DMS153 treated with DMSO at 0.1 percent for 48 hours (cell line): Measurements from ENCODE around the gene FLCN.
"Not testable (repeated sequence)": the region's sequence is repeated elsewhere in the genome, so short reads cannot be mapped to it uniquely, and the experiment has no call there.

Source experiments
- DNase-seq: peaks from one replicate; lab custom pipeline; 2025; ENCODE audit not compliant: unreplicated experiment; lab: John Stamatoyannopoulos, UW

FLCN gene, protein sequence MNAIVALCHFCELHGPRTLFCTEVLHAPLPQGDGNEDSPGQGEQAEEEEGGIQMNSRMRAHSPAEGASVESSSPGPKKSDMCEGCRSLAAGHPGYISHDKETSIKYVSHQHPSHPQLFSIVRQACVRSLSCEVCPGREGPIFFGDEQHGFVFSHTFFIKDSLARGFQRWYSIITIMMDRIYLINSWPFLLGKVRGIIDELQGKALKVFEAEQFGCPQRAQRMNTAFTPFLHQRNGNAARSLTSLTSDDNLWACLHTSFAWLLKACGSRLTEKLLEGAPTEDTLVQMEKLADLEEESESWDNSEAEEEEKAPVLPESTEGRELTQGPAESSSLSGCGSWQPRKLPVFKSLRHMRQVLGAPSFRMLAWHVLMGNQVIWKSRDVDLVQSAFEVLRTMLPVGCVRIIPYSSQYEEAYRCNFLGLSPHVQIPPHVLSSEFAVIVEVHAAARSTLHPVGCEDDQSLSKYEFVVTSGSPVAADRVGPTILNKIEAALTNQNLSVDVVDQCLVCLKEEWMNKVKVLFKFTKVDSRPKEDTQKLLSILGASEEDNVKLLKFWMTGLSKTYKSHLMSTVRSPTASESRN

DNA sequence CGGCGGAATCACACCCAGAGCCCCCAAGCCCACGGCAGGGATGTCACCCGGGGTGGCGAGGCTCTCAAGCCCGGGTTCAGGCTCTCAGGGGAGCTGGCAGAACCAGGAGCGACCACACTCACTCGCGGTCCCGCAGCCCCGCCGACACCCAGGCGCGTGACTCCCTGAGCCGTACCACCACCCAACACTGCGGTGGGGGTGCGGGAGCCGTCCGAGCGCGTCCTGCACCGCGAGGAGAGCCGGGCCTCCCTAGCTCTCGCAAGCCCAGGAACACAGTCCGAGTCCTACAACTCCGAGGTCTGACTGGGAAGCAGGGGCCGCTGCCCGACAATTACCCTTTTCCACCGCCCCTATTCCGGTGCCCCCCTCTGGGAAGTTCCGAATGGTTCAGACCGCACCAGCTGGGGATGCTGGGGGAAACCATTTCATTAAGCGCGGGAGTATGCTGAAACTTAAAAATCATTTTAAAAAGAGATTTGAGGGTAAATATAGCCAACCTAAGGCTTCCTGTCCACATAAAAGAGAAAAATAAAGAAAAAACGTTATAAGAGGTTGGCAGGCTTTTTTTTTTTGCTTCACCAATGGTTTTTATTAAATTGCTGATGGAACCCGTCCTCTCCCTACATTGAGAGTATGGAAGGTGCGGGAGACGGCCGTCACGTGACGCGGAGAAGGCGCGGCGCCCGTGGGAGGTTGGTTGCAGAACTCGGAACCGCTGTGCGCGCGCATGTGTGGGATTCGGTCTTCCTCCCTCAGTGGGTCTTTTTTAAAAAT is at the start of gene FLCN:
Gene FLCN, minus strand, starts transcription at position 143 of the 774 bp plus-strand sequence. CDS start 9,031 bp downstream, outside the sequence.
- peak; percentile 56 for DNase-seq

DNA sequence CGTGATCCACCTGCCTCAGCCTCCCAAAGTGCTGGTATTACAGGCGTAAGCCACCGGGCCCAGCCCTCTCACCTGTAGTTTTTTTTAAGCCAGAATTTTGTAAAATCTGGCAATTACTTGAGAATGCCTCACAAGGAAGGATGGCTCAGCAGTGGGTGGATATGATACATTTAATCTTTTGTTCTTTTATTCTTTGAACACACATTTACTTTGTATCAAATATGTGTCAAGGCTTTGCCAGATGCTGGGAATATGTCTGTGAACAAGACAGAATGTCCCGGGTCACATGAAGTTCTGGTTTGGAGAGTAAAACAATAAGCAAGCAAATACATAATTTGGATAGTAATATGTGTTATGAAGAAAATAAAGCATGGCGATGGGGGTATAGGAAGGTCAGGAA is 49.0 kb upstream of the FLCN start:
- no peak for DNase-seq

DNA sequence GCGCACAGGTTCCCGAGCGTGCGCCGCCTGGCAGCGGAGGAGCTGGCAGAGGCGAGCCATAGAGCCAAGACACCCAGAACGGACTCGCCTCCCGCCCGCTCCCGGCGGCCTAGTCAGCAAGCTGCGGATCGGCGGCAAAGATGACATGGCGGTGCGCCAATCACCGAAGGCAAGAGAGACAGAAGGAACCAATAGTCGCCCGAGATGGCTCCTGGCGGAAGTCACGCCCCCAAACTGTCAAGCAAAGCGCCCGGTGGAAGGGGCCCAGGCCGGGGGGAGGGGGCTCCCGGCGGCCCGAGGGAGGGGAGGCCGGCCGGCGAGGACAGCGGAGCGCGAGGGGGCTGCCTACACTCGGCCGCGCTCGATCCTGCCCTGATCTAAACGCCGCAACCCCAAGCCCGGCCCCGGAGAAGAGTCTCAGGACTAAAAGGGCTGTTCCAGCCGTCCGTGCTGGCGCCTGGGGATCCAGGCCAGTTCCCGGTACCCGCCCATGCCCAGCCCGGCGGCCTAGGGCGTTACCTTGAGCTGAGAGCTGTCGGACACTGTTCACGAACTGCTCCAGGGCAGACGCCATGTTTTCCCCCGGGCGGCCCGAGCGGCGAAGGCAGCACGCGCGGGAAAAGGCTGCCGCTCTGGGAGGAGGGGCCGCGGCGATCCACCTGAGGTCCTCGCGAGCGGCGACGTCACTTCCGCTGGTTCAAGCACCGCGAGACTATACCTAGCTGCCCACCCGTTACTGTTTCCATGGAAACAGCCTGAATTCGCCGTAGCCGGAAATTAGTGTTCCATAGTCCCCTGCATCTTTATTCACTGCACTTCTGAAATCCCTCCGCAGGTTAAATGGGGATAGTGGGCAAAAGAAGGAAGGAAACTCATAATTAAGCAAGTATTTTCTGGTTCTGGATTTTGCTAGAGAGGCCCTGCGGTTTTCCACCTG is 43.9 kb upstream of the FLCN start, which contains the start of gene COPS3:
Gene COPS3, minus strand, starts transcription at position 634 of the 937 bp plus-strand sequence. Its CDS starts 60 bp downstream, at position 574.
- peak; percentile 64 for DNase-seq

DNA sequence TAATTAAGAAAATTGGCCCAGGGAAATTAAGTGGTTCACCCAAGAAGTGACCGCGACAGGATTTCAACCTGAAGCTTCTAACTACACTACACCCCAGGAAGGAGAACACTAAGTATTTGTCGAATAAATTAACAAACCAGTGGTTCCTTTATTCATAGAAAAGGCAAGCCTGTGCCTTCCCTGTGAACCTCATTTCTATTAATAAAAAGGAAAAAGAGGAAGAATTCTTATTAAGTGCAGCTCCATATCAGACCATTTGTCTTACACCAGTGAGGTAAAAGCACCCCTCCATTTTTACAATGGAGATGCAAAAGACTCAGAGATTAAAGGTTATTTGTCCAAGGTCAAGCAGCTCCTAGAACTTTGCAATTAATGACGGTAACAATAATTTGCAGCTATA is 42.3 kb upstream of the FLCN start:
- no peak for DNase-seq

DNA sequence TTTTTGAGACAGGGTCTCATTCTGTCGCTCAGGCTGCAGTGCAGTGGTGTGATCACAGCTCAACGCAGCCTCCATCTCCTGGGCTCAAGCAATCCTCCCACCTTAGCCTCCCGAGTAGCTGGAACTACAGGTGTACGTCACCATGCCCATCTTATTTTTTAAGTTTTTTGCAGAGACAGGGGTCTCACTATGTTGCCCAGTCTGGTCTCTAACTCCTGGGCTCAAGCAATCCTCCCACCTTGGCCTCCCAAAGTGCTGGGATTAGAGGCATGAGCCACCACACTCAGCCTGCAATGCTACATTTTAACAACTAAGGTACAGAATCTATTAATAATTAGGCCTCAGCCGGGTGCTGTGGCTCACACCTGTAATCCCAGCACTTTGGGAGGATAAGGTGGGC is 40.5 kb upstream of the FLCN start:
- DNase-seq, result not testable (repeated sequence)

DNA sequence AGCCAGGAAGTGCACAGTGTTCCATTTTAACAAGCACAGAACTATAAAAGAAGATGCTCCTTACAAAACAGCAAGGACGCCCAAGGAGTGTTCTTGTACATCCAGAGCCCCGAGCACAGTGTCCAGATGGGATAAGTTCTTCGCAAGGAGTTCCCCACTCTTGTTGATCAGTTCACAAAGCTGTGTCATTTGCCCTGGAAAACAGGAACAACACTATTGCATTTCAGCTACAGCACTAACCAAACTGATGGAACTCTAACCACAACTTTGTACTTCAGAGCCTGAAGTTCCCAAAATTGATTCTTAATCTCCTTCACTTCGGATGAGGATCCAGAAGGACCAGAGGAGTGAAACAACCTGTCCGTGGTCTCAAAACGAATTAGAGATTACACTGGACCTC is 39.0 kb upstream of the FLCN start:
- DNase-seq, result no peak

DNA sequence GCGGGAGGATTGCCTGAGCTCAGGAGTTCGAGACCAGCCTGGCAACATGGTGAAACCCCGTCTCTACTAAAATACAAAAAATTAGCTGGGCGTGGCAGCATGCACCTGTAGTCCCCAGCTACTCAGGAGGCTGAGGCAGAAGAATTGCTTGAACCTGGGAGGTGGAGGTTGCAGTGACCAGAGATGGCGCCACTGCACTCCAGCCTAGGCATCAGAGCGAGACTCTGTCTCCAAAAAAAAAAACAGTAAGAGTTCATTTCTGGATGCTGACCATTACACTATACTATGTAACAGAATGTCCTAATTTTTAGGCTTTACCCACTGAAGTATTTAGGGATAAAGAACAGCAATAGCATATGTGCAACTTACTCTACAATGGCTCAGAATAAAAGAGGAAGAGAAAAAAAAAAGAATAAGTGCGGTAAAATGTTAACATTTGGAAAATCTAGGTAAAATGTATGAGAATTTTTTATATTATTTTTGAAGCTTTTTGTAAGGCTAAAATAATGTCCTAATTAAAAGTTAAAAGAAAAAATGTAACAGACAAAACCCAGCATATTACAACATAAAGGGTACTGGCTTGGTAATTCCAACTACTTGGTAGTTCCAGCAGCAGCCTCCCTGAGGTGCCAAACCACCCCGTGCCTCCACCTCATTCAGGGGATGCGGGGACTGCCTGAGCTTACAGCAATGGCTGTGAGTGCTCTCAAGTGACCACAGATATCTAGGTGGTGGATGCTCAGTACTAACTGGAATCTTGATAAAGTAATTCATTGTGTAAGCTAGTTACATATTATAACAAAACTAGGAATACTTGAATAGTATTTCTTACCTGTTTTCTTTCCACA is 33.2 kb upstream of the FLCN start:
- no peak for DNase-seq

DNA sequence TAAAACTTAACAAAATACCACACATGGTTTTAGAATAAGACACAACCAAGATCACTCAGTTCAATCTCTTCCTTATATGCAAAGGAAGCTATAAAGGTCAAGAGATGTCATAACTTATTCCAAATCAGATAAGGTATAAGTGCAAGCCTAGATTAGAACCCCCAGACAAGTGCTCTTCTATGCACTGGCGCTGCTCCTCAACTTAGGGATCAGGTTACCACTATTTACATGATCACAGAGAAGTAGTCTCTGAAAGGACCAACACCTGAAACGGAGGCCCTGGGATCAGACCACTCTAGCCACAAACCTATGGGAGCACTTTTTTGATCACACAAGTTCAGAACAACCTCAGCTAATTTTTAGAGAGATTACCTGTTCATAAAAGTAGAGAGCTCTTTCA is 27.5 kb upstream of the FLCN start:
- DNase-seq, result no peak

DNA sequence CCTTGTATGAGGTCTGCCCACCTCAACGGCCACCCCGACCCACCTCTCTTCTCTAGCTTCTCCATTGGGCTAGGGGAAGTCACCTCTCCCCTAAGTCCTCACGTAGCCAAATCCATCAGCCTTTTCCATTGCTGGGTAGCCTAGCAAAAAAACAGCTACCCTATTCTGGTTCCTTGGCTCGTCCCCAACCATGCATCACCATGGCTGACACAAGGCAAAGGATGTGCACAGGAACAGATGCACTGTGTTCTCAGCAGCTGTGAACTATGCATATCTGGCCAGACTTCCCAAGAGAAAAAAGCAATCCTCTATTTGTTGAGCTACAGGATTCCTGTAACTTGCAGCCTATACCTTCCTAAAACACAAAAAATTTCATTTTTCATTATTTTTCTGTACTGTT is 22.0 kb upstream of the FLCN start:
- DNase-seq, result no peak

DNA sequence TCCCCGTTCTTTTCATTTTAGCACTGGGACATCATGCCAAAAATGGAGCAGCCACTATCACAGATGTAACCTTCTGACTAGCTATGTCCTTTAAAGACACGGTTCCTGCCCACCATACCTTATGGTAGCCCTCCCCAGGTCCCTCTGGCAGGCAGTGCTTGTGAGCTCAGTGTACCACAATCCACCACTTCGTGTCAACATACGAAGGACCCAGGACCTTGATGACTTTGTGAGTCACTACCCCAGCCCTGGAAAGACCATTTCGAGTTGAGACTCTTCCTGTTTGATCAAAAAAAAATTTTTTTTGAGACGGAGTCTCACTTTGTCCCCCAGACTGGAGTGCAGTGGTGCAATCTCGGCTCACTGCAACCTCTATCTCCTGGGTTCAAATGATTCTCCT is 21.0 kb upstream of the FLCN start:
- DNase-seq, result no peak

DNA sequence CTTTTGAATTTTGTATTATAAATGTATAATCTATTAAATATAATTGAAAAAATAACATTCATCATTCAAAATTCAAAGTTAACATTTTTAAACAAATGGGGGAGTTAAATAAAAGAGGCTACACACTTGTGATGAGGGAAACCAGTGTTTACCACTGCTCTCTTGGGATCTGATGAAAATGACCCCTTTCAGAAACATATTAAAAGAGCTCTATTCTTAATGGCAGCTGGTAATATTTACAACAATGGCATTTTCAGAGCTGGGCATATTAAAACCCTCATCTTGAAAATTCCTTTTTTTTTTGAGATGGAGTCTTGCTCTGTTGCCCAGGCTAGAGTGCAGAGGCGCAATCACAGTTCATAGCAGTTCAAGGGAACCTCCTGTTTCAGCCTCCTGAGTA is 19.3 kb upstream of the FLCN start:
- no peak for DNase-seq

DNA sequence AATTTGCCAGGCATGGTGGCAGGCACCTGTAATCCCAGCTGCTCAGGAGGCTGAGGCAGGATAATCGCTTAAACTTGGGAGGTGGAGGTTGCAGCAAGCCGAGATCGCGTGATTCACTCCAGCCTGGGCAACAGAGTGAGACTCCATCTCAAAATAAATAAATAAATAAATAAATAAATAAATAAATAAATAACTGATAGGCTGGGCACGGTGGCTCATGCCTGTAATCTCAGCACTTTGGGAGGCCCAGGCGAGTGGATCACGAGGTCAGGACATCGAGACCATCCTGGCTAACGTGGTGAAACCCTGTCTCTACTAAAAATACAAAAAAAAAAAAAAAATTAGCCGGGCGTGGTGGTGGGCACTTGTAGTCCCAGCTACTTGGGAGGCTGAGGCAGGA is 18.7 kb upstream of the FLCN start:
- not testable (repeated sequence) for DNase-seq

DNA sequence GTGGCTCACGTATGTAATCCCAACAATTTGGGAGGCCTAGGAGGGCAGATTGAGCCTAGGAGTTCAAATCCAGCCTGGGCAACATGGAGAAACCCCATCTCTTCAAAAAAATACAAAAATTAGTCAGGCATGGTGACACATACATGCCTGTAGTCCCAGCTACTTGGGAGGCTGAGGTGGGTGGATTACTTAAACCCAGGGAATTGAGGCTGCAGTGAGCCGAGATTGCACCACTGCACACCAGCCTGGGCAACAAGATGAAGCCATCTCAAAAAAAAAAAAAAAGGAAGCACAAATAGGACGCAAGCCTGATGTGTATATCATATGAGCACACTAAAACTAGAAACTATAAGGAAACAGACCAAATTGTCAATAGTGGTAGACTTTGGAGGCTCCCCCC is 17.1 kb upstream of the FLCN start:
- DNase-seq, result no peak

DNA sequence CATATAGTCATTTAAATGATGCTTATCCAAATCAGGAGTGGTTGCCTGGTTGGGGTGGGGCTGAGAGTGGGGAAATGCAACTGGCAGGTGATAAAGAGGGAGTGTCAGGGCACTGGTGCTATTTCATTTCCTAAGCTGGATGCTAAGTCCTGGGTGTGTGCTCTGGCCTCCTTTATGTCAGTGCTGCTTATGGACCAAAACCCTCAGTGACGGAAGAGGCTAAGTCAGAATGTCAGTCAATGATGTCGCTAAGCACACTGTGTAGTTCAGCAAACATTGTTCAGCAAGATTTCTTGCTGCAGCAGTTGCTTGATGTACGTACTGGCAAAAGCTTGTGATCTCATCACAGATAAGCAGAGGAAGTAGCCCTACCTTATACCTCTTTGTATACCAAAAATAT is 16.4 kb upstream of the FLCN start:
- no peak for DNase-seq

DNA sequence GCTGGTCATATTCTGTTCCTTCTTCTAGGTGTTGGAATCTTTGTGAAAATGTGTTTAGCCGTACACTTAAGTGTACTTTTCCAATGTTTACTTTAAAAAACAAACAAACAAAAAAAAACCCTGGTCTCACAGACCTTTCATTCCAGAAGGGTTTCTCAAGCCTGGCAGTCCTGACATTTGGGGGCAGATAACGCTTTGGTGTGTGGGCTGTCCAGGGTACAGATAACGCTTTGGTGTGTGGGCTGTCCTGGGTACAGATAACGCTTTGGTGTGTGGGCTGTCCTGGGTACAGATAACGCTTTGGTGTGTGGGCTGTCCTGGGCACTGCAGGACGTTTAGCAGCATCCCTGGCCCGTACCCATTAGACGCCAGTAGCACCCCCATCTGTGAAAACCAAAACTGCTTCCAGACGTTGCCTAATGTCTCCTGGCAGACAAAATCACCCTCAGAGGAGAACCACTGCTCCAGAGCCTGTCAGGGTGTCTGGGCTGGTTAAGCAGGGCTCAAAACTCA is 15.2 kb upstream of the FLCN start:
- DNase-seq, result no peak

DNA sequence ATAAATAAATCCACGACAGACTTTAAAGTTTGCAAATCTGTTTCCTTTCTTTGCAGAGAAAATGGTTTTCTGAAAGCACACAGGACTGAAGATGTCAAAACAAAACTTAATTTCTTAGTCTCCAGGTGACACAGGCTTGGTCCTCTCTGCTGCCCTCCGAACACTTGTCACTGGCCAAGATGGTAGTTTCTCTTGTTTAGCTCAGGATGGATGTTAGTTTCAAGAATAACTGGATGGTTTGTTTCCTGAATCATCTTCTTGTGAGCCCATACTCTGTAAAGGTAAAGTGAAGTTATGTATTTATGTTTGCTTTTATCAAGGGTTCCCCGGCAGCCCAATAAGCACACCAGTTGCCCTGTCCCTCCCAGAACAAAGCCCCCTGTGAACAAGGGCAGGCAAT is 9.9 kb upstream of the FLCN start:
- no peak for DNase-seq

DNA sequence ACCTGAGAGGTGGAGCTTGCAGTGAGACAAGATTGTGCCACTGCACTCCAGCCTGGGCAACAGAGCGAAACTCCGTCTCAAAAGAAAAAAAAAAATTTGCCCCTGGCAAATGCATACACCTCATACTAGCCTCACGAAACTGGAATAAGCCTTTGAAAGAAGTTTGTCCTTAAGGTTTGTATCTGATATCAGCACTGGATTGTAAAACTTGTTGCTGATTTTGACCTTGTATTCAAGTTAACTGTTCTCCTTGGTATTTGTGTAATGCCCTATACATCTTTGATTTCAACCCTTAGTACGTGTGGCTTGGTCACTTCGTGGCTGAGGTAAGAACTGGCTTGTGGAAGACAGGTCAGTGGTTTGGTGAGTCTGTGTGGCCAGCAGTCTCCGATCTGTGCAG is 6.2 kb upstream of the FLCN start:
- DNase-seq, result no peak

DNA sequence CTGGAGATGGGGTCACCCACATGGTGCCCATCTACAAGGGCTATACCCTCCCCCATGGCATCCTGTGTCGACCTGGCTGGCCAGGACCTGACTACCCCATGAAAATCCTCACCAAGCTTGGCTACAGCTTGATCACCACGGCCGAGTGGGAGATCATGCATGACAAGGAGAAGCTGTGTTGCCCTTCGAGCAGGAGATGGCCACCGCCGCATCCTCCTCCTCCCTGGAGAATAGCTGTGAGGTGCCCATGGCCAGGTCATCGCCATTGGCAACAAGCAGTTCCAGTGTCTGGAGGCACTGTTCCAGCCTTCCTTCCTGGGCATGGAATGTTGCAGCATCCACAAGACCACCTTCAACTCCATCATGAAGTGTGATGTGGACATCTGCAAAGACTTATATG is 5.3 kb upstream of the FLCN start:
- no peak for DNase-seq

DNA sequence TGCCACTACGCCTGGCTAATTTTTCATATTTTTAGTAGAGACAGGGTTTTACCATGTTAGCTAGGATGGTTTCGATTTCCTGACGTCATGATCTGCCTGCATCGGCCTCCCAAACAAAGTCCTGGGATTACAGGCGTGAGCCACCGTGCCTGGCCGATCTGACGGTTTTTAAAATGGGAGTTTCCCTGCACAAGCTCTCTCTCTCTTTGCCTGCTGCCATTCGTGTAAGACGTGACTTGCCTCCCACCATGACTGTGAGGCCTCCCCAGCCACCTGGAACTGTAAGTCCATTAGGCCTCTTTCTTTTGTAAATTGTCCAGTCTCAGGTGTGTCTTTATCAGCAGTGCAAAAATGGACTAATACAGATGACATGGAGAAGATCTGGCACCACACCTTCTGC is 4.7 kb upstream of the FLCN start:
- DNase-seq, result no peak

DNA sequence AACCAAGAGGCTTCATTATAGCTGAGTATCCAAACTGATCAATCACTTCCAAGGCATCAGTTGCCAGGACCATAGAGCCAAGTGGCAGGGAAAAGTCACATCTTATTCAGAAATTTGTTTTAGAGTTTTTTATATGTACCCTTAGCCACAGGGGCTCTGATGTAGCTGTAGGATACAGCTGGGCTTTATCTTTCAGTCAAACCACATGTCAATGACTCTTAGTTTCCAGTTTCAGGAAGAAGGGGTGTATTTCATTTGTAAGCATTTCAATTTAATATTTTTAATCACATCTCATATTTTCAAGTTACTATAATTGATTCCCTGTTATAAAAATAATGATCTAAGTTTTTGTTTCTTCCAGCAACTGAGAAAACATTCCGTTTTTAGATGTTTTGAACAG is 2.9 kb upstream of the FLCN start:
- no peak for DNase-seq
